ENCODE measurements around the gene DRAP1.

DRAP1 gene

DNA sequence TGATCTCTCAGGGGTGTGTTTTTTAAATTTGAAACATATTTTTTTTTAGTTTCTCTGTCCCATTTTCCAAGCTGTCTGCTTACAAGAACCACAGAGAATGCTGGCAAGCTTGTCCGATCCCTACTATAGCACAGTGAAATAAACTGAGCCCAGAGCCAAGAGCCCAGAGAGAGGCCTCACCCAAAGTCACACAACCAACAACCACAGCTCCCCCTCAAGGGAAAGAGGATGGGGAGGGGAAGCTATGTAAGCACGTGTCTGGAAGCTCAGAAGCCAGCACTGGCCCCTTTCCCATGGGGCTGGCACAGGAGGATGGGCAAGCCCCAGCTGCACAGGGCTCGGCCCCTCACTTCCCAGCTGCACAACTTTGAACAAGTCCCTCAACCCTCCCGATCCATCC is 39.1 kb downstream of the DRAP1 start:
- TF ChIP-seq, protein P1, sequence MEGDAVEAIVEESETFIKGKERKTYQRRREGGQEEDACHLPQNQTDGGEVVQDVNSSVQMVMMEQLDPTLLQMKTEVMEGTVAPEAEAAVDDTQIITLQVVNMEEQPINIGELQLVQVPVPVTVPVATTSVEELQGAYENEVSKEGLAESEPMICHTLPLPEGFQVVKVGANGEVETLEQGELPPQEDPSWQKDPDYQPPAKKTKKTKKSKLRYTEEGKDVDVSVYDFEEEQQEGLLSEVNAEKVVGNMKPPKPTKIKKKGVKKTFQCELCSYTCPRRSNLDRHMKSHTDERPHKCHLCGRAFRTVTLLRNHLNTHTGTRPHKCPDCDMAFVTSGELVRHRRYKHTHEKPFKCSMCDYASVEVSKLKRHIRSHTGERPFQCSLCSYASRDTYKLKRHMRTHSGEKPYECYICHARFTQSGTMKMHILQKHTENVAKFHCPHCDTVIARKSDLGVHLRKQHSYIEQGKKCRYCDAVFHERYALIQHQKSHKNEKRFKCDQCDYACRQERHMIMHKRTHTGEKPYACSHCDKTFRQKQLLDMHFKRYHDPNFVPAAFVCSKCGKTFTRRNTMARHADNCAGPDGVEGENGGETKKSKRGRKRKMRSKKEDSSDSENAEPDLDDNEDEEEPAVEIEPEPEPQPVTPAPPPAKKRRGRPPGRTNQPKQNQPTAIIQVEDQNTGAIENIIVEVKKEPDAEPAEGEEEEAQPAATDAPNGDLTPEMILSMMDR (conservative IDR thresholded peaks at IDR 0.05; ENCODE audit: low read depth, low read length) = no peak
- DNase-seq (ENCODE audit: low read depth) = no peak

DNA sequence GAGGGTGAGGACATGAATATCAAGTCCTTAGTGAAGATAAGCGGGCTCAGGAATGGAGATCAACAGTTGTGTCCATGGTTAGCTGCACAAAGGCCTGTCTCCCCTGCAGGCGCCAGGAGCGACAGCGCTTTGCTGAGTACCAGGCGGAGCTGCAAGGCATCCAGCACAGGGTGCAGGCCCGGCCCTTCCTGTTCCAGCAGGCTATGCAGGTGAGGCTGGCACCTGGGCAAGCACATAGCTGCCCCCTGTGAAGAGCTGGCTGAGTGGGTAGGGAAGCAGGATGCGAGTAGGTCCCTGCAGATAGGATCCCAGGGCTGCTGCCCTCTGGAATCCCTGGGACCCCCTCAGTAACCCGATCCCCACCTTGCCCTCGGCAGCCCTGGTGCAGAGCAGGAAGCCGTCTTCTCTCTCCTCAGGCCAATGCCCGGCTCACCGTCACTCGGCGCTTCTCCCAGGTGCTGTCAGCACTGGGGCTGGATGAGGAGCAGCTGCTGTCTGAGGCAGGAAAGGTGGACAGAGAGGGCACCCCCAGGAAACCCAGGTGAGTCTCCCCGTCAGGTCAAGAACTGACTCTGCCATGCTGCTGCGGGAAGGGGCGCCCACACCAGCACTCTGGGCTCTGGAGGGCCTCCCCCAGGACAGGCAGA is 39.7 kb downstream of the DRAP1 start:
- DNase-seq (ENCODE audit: low read depth) = no peak
- H3K4me3 ChIP-seq (ENCODE audit: low read depth, low read length) = no peak overlapping the region
- TF ChIP-seq, protein P1 (conservative IDR thresholded peaks at IDR 0.05; ENCODE audit: low read depth, low read length) = no peak

More for the DNA sequence above, 39.1 kb downstream of the DRAP1 start:
- no peak overlapping the region for H3K4me3 ChIP-seq (ENCODE audit: low read depth, low read length)

GRCh38 chr11:65960824-65961266 is 41.6 kb downstream of the DRAP1 start:
- H3K4me3 ChIP-seq (ENCODE audit: low read depth, low read length) = peak overlapping the region; percentile 86
- no peak for DNase-seq (ENCODE audit: low read depth)

DNA sequence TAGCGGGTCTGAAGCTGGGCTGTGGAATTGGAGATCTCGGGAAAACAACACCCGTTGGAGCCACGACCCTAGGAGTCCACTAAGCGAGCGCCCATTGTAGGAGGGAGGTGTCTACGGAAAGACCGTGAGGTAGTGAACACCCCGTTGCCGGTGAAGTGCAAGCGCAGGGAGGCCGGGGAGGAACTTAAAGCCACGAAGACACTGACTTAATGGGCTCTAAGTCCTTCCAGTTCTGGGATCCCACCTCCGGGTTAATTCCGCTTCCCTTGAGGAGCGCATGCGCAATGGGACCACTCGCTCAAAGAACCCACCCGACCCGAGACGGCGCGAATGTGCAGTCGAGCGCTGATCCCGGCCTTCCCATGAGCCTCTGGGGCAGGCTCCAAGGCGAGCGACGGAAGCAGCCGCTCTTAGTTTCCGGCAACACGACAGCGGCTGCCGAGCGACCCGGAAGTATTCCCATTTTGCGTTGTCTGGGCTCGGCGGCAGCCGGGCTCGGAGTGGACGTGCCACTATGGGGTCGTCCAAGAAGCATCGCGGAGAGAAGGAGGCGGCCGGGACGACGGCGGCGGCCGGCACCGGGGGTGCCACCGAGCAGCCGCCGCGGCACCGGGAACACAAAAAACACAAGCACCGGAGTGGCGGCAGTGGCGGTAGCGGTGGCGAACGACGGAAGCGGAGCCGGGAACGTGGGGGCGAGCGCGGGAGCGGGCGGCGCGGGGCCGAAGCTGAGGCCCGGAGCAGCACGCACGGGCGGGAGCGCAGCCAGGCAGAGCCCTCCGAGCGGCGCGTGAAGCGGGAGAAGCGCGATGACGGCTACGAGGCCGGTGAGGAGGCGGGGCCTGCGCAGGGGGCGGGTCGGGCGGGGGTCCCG is 42.3 kb downstream of the DRAP1 start, which contains the start of gene SART1:
SART1 (plus strand) TSS at position 468 of the 874 bp plus-strand sequence; CDS start at position 515, 47 bp downstream.
- TF ChIP-seq, protein P1 (conservative IDR thresholded peaks at IDR 0.05; ENCODE audit: low read depth, low read length) = no peak
- peak; percentile 99 for DNase-seq (ENCODE audit: low read depth)
- peak within 1 kb of the TSS; percentile 86 for H3K4me3 ChIP-seq (ENCODE audit: low read depth, low read length)

More at GRCh38 chr11:65960824-65961266, 41.6 kb downstream of the DRAP1 start:
- TF ChIP-seq, protein P1 (conservative IDR thresholded peaks at IDR 0.05; ENCODE audit: low read depth, low read length) = no peak

DNA sequence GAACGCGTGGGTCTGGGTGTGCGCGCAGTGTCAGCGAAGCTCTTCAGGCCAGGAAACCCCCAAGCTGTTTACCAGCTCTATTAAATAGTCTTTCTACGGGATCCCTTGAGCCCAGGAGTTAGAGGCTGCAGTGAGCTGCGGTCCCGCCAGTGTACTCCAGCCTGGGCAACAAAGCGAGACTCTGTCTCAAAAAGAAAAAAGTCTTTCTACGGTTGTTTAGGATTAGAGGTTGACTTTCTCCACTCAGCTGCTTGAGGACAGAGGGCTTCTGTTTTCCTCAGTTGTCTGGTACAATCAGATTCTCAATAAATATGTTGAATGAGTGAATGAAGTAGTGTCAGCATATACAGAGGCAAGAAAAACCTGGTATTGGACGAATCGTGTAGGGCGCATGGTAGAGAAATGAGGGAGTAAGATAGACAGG is 42.9 kb downstream of the DRAP1 start:
- TF ChIP-seq, protein P1 (conservative IDR thresholded peaks at IDR 0.05; ENCODE audit: low read depth, low read length) = no peak
- DNase-seq (ENCODE audit: low read depth) = no peak
- peak overlapping the region; percentile 86 for H3K4me3 ChIP-seq (ENCODE audit: low read depth, low read length)

DNA sequence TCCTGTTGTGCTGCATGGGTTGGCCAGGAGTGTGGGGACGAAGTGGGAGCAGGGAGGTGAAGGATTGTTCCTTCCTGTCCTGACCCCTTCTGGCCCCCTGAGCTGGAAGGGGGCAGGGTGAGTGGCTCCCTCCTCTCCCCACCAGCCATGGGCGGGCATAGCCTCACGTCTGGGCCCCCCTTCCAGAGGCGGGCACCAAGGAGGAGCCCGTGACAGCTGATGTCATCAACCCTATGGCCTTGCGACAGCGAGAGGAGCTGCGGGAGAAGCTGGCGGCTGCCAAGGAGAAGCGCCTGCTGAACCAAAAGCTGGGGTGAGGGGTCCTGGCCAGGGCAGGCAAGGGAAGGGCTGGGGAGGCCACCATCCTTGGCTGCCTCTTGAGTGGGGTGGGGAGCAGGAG is 45.7 kb downstream of the DRAP1 start:
- H3K4me3 ChIP-seq (ENCODE audit: low read depth, low read length) = no peak overlapping the region
- no peak for DNase-seq (ENCODE audit: low read depth)
- TF ChIP-seq, protein P1 (conservative IDR thresholded peaks at IDR 0.05; ENCODE audit: low read depth, low read length) = no peak

All from choroid plexus epithelial cell (primary cell).